ENCODE results near the gene C16orf96.
"Not testable (repeated sequence)": the region's sequence is repeated elsewhere in the genome, so short reads cannot be mapped to it uniquely, and the experiment has no call there.

C16orf96 gene

DNA sequence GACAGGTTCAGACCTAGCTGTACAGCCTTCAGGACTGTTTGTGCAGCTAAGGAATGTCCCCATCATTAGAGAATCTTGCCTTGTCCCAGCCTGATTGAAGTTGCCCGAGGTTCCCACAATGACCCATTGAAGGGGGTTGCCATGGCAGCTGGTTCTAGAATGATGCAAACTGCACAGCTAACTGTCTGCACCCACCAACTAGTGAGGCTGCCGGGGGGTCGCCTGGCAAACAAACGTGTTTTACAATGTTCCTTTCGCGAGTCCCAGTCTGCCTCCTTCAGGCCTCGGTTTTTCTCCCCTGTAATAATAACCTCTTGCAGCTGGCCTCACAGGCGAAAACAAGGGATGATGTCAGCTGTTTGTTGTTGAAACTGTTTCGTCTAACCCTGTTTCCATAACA is 5.5 kb downstream of the C16orf96 start:
- Mint-ChIP-seq H3K4me3 (no peak overlapping the region), H3K4me1 (no peaks in the 10 kb centered on the region), H3K9me3 (no peaks in the 10 kb centered on the region), H3K36me3 (ENCODE audit: low read depth) (no peaks in the 10 kb centered on the region), H3K27me3 (ENCODE audit: low read depth) (peaks cover 5% of the 10 kb centered on the region), H3K27ac (no peak overlapping the region)
- TF ChIP-seq, protein P1, sequence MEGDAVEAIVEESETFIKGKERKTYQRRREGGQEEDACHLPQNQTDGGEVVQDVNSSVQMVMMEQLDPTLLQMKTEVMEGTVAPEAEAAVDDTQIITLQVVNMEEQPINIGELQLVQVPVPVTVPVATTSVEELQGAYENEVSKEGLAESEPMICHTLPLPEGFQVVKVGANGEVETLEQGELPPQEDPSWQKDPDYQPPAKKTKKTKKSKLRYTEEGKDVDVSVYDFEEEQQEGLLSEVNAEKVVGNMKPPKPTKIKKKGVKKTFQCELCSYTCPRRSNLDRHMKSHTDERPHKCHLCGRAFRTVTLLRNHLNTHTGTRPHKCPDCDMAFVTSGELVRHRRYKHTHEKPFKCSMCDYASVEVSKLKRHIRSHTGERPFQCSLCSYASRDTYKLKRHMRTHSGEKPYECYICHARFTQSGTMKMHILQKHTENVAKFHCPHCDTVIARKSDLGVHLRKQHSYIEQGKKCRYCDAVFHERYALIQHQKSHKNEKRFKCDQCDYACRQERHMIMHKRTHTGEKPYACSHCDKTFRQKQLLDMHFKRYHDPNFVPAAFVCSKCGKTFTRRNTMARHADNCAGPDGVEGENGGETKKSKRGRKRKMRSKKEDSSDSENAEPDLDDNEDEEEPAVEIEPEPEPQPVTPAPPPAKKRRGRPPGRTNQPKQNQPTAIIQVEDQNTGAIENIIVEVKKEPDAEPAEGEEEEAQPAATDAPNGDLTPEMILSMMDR (IDR thresholded peaks at IDR 0.05; ENCODE audit: unreplicated experiment in 3 of 3) = no peak

DNA sequence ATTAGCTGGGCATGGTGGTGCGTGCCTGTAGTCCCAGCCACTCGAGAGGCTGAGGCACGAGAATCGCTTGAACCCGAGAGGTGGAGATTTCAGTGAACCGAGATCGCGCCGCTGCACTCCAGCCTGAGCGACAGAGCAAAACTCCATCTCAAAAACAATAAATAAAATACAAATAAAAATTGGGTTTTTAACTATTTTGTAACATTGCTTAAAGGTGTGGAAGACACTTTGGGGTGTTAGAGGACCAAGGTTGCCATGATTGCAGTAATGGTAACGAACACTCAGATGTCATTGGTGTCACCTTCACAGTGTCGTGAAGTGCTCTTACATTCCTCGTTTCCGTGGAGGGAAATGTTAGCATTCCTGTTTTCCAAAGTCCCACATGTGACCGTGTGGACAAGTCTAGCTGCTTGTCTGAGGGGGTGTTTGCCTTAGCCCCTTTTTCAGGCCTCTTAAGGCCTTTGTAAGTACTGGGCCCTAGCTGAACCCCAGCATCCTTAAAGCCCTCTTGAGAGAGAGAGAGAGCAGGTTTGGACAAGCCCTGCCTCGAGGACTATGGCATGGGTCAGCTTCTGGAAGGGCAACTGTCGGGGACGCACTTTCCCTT is 8.6 kb downstream of the C16orf96 start:
- H3K4me1 Mint-ChIP-seq = no peaks in the 10 kb centered on the region
- H3K27me3 Mint-ChIP-seq (ENCODE audit: low read depth) = no peaks in the 10 kb centered on the region
- TF ChIP-seq, protein P1 (IDR thresholded peaks at IDR 0.05; ENCODE audit: unreplicated experiment in 3 of 3) = no peak
- no peaks in the 10 kb centered on the region for H3K9me3 Mint-ChIP-seq
- H3K27ac Mint-ChIP-seq = no peak overlapping the region
- H3K36me3 Mint-ChIP-seq (ENCODE audit: low read depth) = no peaks in the 10 kb centered on the region
- no peak overlapping the region for H3K4me3 Mint-ChIP-seq

DNA sequence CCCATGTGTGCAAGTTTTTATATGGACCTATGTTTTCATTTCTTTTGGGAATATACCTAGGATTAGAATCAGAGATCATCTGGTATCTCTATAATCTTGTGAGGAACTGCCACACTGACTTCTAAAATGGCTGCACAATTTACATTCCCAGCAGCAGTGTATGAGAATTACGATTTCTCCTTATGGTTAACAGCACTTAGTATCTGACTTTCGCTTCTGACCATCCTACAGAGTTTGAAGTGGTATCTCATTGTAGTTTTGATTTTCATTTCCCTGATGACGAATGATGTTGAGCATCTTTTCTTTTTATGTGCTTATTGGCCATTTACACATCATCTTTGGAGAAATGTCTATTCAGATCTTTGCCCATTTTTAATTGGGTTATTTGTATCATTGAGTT is 10.0 kb downstream of the C16orf96 start:
- no peaks in the 10 kb centered on the region for H3K36me3 Mint-ChIP-seq (ENCODE audit: low read depth)
- no peak overlapping the region for H3K27ac Mint-ChIP-seq
- H3K4me3 Mint-ChIP-seq = no peak overlapping the region
- TF ChIP-seq, protein P1 (IDR thresholded peaks at IDR 0.05; ENCODE audit: unreplicated experiment in 3 of 3) = no peak
- H3K9me3 Mint-ChIP-seq = no peaks in the 10 kb centered on the region
- H3K27me3 Mint-ChIP-seq (ENCODE audit: low read depth) = no peaks in the 10 kb centered on the region
- H3K4me1 Mint-ChIP-seq = no peaks in the 10 kb centered on the region

DNA sequence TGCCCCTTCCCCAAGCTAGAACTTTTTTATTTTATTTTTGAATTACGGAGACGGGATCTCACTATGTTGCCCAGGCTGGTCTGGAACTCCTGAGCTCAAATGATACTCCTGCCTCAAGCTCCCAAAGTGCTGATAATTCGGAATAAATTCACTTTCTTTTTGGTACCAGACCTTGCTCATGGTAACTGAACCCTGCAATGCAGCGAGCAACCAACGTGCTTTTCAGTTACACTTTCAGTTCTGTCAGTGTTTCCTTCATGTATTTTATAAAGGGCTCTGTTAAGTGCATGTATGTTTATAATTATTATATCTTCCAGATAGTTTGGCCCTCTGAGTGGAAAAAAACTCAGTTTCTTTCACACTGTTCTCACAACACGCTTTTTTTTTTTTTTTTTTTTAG is 13.9 kb downstream of the C16orf96 start:
- peaks cover 4% of the 10 kb centered on the region for H3K27me3 Mint-ChIP-seq (ENCODE audit: low read depth)
- TF ChIP-seq, protein P1 (IDR thresholded peaks at IDR 0.05; ENCODE audit: unreplicated experiment in 3 of 3) = no peak
- no peaks in the 10 kb centered on the region for H3K36me3 Mint-ChIP-seq (ENCODE audit: low read depth)
- no peak overlapping the region for H3K4me3 Mint-ChIP-seq
- H3K27ac Mint-ChIP-seq = no peak overlapping the region
- H3K4me1 Mint-ChIP-seq = peaks cover 7% of the 10 kb centered on the region
- H3K9me3 Mint-ChIP-seq = no peaks in the 10 kb centered on the region

DNA sequence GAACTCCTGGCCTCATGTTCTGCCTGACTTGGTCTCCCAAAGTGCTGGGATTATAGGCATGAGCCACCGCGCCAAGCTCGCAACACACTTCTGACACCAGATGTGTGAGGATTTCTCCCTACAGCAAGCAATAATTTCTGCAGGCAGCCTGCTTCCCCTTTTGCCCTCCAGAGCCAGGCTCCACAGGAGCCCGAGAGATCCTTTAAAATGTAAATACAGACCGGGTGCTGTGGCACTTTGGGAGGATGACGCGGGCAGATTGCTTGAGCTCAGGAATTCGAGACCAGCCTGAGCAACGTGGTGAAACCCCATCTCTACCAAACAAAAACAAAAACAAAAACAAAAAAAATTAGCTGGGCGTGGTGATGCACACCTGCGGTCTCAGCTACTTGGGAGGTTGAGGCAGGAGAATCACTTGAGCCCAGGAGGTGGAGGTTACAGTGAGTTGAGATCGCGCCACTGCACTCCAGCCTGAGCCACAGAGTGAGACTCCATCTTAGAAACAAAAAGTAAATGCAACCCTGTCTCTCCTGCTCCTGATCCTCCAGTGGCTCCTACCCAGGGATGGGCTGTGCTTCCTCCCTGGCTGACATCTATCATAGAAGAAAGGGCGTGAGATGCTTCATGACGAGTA is 14.7 kb downstream of the C16orf96 start:
- Mint-ChIP-seq H3K4me3 (no peak overlapping the region), H3K27ac (no peak overlapping the region), H3K36me3 (ENCODE audit: low read depth) (no peaks in the 10 kb centered on the region), H3K4me1 (peaks cover 7% of the 10 kb centered on the region), H3K27me3 (ENCODE audit: low read depth) (peaks cover 4% of the 10 kb centered on the region), H3K9me3 (no peaks in the 10 kb centered on the region)
- TF ChIP-seq, protein P1 (IDR thresholded peaks at IDR 0.05; ENCODE audit: unreplicated experiment in 3 of 3) = no peak

DNA sequence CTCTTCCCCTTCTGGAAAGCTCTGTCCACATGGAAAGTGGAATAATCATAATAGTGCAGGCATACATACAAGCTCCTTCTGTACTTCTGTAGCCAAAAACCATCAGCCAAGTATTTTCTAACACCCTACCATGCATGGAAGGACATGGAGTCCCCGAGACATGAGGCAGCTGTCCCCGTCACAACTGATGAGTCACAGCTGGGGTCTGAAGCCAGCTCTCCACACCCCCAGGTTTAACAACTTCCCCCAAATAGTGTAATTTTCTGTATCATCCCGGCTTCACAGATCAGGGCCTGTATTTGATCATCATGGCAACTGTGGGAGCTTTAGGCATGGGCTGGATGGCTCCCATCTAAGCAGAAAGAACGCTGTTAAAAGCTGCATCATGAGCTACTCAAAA is 16.6 kb downstream of the C16orf96 start:
- Mint-ChIP-seq H3K4me3 (no peak overlapping the region), H3K36me3 (ENCODE audit: low read depth) (no peaks in the 10 kb centered on the region), H3K4me1 (peaks cover 7% of the 10 kb centered on the region), H3K27me3 (ENCODE audit: low read depth) (peaks cover 4% of the 10 kb centered on the region), H3K27ac (peak overlapping the region; percentile 48 to 58 (median 50)), H3K9me3 (no peaks in the 10 kb centered on the region)
- TF ChIP-seq, protein P1 (IDR thresholded peaks at IDR 0.05; ENCODE audit: unreplicated experiment in 3 of 3) = no peak

DNA sequence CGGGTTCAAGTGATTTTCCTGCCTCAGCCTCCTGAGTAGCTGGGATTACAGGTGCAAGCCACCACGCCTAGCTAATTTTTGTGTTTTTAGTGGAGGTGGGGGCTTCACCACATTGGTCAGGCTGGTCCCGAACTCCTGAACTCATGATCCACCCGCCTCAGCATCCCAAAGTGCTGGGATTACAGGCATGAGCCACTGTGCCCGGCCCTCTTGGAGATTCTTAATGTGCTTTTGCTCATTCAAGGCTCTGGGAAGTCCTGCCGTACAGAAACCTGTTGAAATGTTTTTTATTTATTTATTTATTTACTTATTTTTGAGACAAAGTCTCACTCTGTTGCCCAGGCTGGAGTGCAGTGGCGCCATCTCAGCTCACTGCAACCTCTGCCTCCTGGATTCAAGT is 17.8 kb downstream of the C16orf96 start:
- H3K9me3 Mint-ChIP-seq; H3K27ac Mint-ChIP-seq; H3K4me1 Mint-ChIP-seq; H3K36me3 Mint-ChIP-seq (ENCODE audit: low read depth); H3K27me3 Mint-ChIP-seq (ENCODE audit: low read depth); H3K4me3 Mint-ChIP-seq: not testable (repeated sequence)

Data from nephron (organoid).